ENCODE results near the gene GNB2.
A peak's percentile ranks its signal among the peaks of the same experiment; 100 is the strongest.
"Not testable (repeated sequence)": the region's sequence is repeated elsewhere in the genome, so short reads cannot be mapped to it uniquely, and the experiment has no call there.

GNB2 gene

GRCh38 chr7:100689230-100690135 lies 15.9 kb downstream of the GNB2 start:
- H3K4me3 ChIP-seq: no peak overlapping the region

GRCh38 chr7:100691676-100692577 lies 18.4 kb downstream of the GNB2 start:
- peak overlapping the region in 3 of 7 experiments; percentile 0 to 88 (median 15) for H3K4me3 ChIP-seq
- H3K27ac ChIP-seq: peak overlapping the region in 3 of 21 experiments; percentile 41 to 96 (median 95)

More at GRCh38 chr7:100689230-100690135, 15.9 kb downstream of the GNB2 start:
- H3K27ac ChIP-seq: peak overlapping the region in 1 of 21 experiments; percentile 38

GRCh38 chr7:100692578-100692961 lies 19.0 kb downstream of the GNB2 start:
- peak overlapping the region in 4 of 21 experiments; percentile 25 to 98 (median 96) for H3K27ac ChIP-seq
- peak overlapping the region in 6 of 7 experiments; percentile 0 to 94 (median 88) for H3K4me3 ChIP-seq

- H3K4me3 ChIP-seq: peak overlapping the region; percentile 66 to 94 (median 89)
- H3K27ac ChIP-seq: peak overlapping the region; percentile 71 to 98 (median 88)
Measured at GRCh38 chr7:100693312-100694097, 20.0 kb downstream of the GNB2 start.

- Histone ChIP-seq H3K27ac (peak within 1 kb of the TSS; percentile 71 to 98 (median 88)), H3K4me3 (peak within 1 kb of the TSS; percentile 66 to 94 (median 89))
Measured at GRCh38 chr7:100694098-100694745, 20.7 kb downstream of the GNB2 start, which contains the start of gene GIGYF1. Gene GIGYF1 (minus strand): TSS chr7:100694250. CDS start chr7:100688238, 6,012 bp downstream.

DNA sequence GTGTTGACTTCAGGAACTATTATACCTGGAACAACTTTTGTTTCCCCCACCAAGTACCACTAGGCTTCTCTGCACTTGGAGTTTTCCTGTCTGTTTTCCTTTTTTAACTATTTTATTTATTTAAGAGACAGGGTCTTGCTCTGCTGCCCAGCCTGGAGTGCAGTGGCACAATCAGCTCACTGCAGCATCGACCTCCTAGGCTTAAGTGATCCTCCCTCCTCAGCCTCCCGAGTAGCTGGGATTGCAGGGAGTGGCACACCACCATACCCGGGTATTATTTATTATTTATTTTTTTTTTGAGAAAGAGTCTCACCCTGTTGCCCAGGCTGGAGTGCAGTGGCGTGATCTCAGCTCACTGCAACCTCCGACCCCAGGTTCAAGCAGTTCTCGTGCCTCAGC lies 22.6 kb downstream of the GNB2 start:
- Histone ChIP-seq H3K4me3 (no peak overlapping the region), H3K27ac (no peak overlapping the region)

DNA sequence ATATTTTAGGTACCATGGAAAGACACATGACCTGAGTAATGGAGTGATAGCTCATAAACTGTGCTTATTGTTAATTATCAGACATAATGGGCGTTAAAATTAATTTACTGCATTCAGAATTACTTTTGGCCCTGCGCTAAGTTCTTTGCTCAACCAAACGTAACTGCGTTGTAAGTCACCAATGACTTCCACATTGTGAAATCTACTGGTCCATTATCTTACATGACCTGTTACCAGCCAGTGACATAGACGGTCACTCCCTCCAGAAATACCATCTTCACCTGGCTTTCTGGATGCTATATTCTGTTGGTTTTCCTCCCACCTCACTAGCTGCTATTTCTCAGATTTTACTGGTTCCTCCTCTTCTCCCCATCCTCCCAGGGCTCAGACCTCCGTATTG lies 25.5 kb downstream of the GNB2 start:
- no peak overlapping the region for H3K27ac ChIP-seq
- no peak overlapping the region for H3K4me3 ChIP-seq

DNA sequence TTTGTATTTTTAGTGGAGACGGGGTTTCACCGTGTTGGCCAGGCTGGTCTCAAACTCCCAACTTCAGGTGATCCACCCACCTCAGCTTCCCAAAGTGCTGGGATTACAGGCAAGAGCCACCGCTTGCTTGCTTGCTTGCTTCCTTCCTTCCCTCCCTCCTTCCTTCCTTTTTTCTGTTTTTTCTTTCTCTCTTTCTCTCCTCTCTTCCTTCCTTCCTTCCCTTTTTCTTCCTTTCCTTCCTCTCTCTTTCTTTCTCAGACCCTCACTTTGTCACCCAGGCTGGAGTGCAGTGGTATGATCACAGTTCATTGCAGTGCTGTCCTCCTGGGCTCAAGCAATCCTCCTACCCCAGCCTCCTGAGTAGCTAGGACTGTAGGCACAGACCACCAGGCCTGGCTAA lies 27.5 kb downstream of the GNB2 start:
- H3K27ac ChIP-seq, H3K4me3 ChIP-seq: not testable (repeated sequence)

- Histone ChIP-seq H3K27ac (peak overlapping the region; percentile 24 to 98 (median 90)), H3K4me3 (peak overlapping the region; percentile 60 to 92 (median 76))
Measured at GRCh38 chr7:100705320-100705752, 31.8 kb downstream of the GNB2 start.

DNA sequence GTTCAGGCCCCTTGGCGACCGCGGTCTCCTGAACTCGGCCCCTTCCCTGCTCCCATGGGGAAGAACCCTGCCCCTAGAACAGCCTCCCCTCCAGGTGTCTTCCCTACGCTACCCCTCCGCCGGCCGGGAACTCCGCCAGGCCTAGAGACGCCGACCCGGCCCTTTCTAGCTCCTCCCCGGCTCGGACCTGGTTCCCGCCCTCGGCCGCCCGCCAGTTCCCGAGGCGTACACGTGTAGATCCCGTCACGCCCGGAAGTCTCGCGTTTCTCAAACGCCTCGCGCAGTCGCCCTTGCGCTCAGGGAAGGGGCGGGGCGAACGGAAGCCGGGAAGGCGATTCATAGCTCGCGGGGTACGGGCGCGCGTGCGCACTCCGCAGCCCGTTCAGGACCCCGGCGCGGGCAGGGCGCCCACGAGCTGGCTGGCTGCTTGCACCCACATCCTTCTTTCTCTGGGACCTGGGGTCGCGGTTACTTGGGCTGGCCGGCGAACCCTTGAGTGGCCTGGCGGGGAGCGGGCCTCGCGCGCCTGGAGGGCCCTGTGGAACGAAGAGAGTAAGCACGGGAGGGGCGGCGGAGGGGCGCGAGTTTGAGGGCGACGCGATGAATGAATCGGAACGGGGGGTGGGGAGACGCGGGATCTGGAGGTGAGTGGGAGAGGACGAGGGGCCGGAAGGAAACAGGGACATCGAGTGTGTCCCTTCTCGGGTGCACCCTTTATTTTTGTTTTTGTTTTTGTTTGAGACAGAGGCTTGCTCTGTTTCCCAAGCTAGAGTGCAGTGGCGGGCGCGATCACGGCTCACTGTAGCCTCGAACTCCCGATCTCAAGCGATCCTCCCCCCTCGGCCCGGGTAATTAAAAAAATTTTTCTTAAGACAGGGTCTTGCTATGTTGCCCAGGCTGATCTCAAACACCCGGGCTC lies 32.5 kb downstream of the GNB2 start, which contains the start of gene POP7:
TSS of gene POP7 (plus strand) at position 369 of the 919 bp plus-strand sequence. CDS start 710 bp downstream, outside the sequence.
- Histone ChIP-seq H3K4me3 (peak within 1 kb of the TSS; percentile 60 to 92 (median 76)), H3K27ac (peak within 1 kb of the TSS; percentile 24 to 98 (median 90))

GRCh38 chr7:100706672-100707311 lies 33.3 kb downstream of the GNB2 start:
- Histone ChIP-seq H3K27ac (peak overlapping the region; percentile 24 to 98 (median 89)), H3K4me3 (peak overlapping the region; percentile 60 to 92 (median 76))

DNA sequence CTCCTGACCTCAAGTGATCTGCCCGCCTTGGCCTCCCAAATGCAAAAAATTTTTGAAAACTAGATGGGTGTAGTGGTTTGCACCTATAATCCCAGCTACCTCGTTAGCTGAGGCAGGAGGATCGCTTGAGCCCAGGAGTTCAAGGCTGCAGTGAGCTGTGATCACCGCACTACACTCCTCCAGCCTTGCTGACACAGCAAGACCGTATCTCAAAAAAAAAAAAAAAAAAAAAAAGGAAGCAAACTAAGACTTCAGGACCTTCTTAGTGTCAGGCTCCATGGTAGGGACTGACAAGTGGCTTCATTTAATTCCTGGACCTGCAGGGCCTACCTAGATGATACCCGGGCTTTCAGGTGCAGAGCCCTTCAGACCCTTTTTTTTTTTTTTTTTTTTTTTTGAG lies 34.9 kb downstream of the GNB2 start:
- Histone ChIP-seq H3K27ac (no peak overlapping the region), H3K4me3 (no peak overlapping the region)

DNA sequence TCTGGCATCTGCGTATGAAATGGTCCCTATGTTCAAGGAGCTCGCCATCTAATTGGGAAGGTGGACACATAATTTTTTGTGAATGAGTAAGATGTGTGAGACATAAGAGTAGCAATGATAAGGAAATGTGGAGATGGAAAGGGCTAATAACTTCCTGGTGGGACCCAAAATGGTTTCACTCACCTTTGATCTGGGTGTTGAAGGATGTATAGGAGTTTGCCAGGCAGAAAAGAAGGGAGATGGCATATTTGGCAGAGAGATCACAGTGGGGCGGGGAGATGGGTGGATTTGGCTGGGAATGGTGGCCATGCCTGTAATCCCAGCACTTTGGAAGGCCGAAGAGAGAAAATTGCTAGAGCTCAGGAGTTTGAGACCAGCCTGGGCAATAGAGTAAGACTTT lies 36.9 kb downstream of the GNB2 start:
- Histone ChIP-seq H3K27ac (no peak overlapping the region), H3K4me3 (no peak overlapping the region)

DNA sequence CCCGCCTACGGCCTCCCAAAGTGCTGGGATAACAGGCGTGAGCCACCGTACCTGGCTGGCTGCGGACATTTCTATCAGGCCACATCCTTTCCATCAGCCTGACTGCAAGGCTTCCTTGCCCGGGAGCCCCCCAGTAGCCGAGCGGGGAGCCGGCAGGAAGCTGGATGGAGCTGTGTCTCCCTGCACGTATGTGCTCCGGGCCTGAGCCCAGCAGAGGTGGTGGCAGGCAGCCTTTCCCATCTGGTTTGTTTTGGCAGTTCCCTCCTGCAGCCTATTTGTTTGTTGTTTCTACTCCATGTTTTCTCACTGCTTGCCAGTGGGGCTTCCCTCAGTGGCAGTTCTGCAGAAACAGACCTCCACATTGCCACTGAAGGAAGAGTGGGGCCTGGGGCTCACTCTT lies 37.8 kb downstream of the GNB2 start:
- Histone ChIP-seq H3K27ac (no peak overlapping the region), H3K4me3 (no peak overlapping the region)

GRCh38 chr7:100714725-100715124 lies 41.2 kb downstream of the GNB2 start:
- Histone ChIP-seq H3K27ac (no peak overlapping the region), H3K4me3 (no peak overlapping the region)

DNA sequence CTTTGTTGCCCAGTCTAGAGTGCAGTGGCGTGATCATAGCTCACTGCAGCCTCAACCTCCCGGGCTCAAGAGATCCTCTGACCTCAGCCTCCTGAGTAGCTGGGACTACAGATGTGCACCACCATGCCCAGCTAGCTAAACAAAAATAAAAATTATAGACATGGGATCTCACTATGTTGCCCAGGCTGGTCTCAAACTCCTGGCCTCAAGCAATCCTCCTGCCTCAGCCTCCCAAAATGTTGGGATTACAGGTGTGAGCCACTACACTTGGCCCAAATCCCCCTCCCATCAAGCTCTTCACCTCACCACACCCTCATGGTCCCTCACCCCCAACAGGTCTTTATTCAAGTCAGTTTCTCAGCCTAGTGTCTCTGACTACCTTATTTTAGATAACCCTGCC lies 43.5 kb downstream of the GNB2 start:
- not testable (repeated sequence) for H3K27ac ChIP-seq, H3K4me3 ChIP-seq
